Endothelial cell (in vitro differentiated cells): ENCODE data around the gene PIGM. TPM values are rescaled to one million over a fixed set of nuclear protein-coding genes. Genes with fewer than 3 reads are reported as not detected.

Experiments used
- DNase-seq: peaks from one replicate; pipeline ENCODE4 v3.0.0; 2021; ENCODE audit warnings: low spot score
- H3K27ac Mint-ChIP-seq: one replicate; pipeline ENCODE4 v1.8.0; 2021; ENCODE audit warnings: mixed read lengths, inconsistent platforms; ENCODE audit not compliant: unreplicated experiment
- H3K27me3 Mint-ChIP-seq: one replicate; pipeline ENCODE4 v1.8.0; 2021; ENCODE audit warnings: mild to moderate bottlenecking, moderate library complexity, mixed read lengths, inconsistent platforms; ENCODE audit not compliant: unreplicated experiment
- H3K36me3 Mint-ChIP-seq: one replicate; pipeline ENCODE4 v1.8.0; 2021; ENCODE audit warnings: mild to moderate bottlenecking, low read depth, mixed read lengths, inconsistent platforms; ENCODE audit not compliant: unreplicated experiment
- H3K4me1 Mint-ChIP-seq: one replicate; pipeline ENCODE4 v1.8.0; 2021; ENCODE audit warnings: mild to moderate bottlenecking, mixed read lengths, inconsistent platforms; ENCODE audit not compliant: unreplicated experiment
- H3K4me3 Mint-ChIP-seq: one replicate; pipeline ENCODE4 v1.8.0; 2021; ENCODE audit warnings: mild to moderate bottlenecking, mixed read lengths, inconsistent platforms; ENCODE audit not compliant: unreplicated experiment
- H3K9me3 Mint-ChIP-seq: one replicate; pipeline ENCODE4 v1.8.0; 2021; ENCODE audit warnings: mixed read lengths, inconsistent platforms; ENCODE audit not compliant: unreplicated experiment
- total RNA-seq: library from RNA; stranded (reverse); fragmentation: NEBNext Ultra II Directional; extraction: Animal tissue kit (Norgen Biotek cat#: 25700); gene quantifications from one replicate; pipeline ENCODE4 v1.2.1, GENCODE V29; 2021; ENCODE audit not compliant: unreplicated experiment
- TF ChIP-seq, protein P1 (sequence below): fragments of 200-600 bp; sonication (generic); IDR thresholded peaks from one replicate; pipeline ENCODE4 v1.5.0; 2021; ENCODE audit warnings: antibody characterized with exemption; ENCODE audit not compliant: unreplicated experiment

The PIGM gene
- total RNA-seq, 1 donor from 2014 or later = 6.0 TPM

DNA sequence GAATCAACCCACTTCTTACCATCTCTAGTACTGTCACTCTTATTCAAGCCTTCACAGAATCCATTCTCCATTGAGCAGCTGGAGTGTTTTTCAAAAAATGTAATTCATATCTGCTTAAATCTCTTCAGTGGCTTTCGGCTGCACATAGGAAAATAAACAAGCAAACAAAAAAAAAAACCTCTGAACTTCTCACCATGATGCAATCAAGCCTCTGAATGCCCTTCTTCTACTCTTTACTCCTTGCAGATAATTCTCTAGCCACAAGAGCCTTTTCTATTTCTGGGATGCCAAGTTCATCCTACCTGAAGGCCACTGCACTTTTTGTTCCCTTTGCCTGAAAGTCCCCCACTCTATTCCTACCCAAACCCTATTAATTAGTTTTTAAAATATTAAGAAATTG is 14.2 kb downstream of the PIGM start:
- TF ChIP-seq, protein P1, sequence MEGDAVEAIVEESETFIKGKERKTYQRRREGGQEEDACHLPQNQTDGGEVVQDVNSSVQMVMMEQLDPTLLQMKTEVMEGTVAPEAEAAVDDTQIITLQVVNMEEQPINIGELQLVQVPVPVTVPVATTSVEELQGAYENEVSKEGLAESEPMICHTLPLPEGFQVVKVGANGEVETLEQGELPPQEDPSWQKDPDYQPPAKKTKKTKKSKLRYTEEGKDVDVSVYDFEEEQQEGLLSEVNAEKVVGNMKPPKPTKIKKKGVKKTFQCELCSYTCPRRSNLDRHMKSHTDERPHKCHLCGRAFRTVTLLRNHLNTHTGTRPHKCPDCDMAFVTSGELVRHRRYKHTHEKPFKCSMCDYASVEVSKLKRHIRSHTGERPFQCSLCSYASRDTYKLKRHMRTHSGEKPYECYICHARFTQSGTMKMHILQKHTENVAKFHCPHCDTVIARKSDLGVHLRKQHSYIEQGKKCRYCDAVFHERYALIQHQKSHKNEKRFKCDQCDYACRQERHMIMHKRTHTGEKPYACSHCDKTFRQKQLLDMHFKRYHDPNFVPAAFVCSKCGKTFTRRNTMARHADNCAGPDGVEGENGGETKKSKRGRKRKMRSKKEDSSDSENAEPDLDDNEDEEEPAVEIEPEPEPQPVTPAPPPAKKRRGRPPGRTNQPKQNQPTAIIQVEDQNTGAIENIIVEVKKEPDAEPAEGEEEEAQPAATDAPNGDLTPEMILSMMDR = no peak
- H3K4me1 Mint-ChIP-seq = peaks cover 3% of the 10 kb centered on the region
- no peak overlapping the region for H3K27ac Mint-ChIP-seq
- no peaks in the 10 kb centered on the region for H3K27me3 Mint-ChIP-seq
- DNase-seq = no peak
- no peaks in the 10 kb centered on the region for H3K9me3 Mint-ChIP-seq
- no peaks in the 10 kb centered on the region for H3K36me3 Mint-ChIP-seq
- H3K4me3 Mint-ChIP-seq = no peak overlapping the region

DNA sequence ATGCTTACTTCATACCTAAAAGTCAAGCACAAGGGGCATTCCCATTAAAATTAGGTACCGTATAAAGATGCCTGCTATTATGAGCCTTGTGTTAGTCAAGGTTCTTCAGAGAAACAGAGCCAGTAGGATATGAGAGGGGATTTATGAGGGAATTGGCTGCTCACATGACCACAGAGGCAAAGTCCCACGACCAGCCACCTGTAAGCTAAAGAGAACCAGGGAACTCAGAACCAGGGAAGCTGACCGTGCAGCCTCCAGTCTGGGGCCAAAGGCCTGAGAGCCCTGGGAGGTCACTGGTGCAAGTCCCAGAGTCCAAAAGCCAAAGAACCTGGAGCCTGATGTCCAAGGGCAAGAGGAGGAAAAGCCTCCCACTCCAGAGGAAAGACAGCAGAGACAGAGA is 20.0 kb downstream of the PIGM start:
- Mint-ChIP-seq H3K36me3 (no peaks in the 10 kb centered on the region), H3K4me3 (no peak overlapping the region), H3K9me3 (no peaks in the 10 kb centered on the region), H3K27ac (no peak overlapping the region), H3K27me3 (no peaks in the 10 kb centered on the region), H3K4me1 (no peaks in the 10 kb centered on the region)
- DNase-seq = no peak
- TF ChIP-seq, protein P1 = no peak

DNA sequence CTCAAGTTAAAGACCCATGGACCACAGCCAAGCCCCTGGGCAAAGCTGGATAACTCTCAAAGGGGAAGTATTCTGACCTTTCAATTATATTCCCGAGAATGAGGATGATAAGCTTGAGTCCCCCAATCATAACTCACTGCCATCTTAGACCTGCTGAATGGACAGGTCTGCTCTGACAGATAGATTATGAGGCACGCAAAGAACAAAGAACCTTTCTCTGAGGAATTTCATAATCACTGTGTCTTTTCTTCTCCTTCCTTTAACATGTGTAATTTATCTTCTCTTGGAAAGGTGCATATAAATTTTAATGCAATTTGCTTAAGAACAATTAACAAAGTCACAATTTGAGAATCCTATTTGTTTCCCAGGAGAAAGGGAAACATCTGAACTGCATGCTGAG is 22.0 kb downstream of the PIGM start:
- TF ChIP-seq, protein P1 = no peak
- H3K27ac Mint-ChIP-seq = no peak overlapping the region
- no peak overlapping the region for H3K4me3 Mint-ChIP-seq
- H3K4me1 Mint-ChIP-seq = no peaks in the 10 kb centered on the region
- no peaks in the 10 kb centered on the region for H3K36me3 Mint-ChIP-seq
- no peaks in the 10 kb centered on the region for H3K9me3 Mint-ChIP-seq
- no peaks in the 10 kb centered on the region for H3K27me3 Mint-ChIP-seq
- no peak for DNase-seq

DNA sequence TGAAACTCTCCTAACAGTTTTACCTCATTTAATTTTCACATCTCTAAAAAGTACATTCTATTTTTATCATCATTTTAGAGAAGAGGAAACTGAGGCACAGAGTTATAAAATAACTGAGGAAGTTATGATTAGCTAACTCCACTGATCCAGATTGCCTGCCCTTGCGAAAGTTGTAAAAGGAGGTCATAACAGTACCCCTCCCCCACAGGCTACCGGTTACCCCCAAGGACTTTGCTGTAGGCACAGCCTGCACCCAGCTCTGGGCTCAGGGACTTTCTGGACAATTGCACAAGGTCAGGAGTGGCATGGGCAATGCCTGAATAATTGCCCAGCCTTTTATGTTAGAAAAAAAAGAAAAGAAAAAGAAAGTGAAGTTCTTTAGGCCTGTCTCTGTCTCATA is 22.7 kb downstream of the PIGM start:
- Mint-ChIP-seq H3K9me3 (no peaks in the 10 kb centered on the region), H3K27me3 (no peaks in the 10 kb centered on the region)

DNA sequence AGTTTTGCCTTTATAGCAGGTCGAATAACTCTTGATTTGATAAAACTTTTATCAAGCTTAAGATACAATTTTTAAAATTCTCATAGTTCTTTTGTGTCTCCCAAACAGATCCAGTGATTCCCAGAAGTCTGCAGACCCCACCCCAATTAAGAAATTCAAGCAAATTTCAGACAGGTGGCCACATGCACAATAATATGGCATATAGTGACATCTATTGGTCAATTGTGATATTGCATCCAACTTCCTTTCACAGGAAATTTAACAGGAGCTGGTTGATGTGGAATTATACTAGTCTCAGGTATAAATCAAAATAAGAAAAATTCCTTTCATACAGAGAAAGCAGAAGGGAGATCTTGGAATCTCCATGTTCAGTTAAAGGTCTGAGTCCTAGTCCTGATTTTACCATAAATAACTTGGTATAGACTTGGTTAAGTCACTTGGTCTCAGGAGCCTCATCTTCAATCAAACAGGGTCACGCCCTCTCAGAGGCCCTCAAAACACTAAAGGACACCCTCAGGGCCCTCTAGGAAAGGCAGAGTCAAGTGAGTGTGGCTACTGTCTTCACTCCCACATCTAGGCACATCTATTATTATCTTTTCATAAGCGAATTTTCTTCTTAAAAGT is 24.1 kb downstream of the PIGM start:
- TF ChIP-seq, protein P1 = peak; percentile 89
- no peaks in the 10 kb centered on the region for H3K9me3 Mint-ChIP-seq
- peaks cover under 1% of the 10 kb centered on the region for H3K27me3 Mint-ChIP-seq
- no peak overlapping the region for H3K4me3 Mint-ChIP-seq
- H3K27ac Mint-ChIP-seq = no peak overlapping the region
- no peaks in the 10 kb centered on the region for H3K36me3 Mint-ChIP-seq
- H3K4me1 Mint-ChIP-seq = peaks cover 5% of the 10 kb centered on the region
- no peak for DNase-seq

More for the DNA sequence above, 22.7 kb downstream of the PIGM start:
- no peak overlapping the region for H3K4me3 Mint-ChIP-seq
- H3K27ac Mint-ChIP-seq = no peak overlapping the region
- H3K4me1 Mint-ChIP-seq = peaks cover 3% of the 10 kb centered on the region
- no peaks in the 10 kb centered on the region for H3K36me3 Mint-ChIP-seq
- no peak for DNase-seq
- TF ChIP-seq, protein P1 = no peak
